GM12878 (cell line): ENCODE data around the gene UTP20. TPM values are rescaled to one million over a fixed set of nuclear protein-coding genes. Genes with fewer than 3 reads are reported as not detected.

Experiments used
- ATAC-seq: fragments of 200-7000 bp; cut with Tn5 transposase; 3 replicates; pipeline ENCODE4 v1.9.1; 2020; ENCODE audit warnings: mild to moderate bottlenecking, moderate library complexity
- BruUV-seq: library from RNA; stranded (reverse); fragments of 400-500 nt; replicated peaks from 2 replicates; lab custom pipeline; 2021; lab: Mats Ljungman, UMichigan
- CTCF ChIA-PET: fragments of 300-600 bp; sonication (Branson Sonifier 250); formaldehyde crosslinking; extraction: SDS; loops from one replicate; lab custom pipeline; 2021; ENCODE audit warnings: inconsistent platforms; lab: Yijun Ruan, JAX
- POLR2A ChIA-PET: fragments of 350-600 bp; formaldehyde crosslinking; extraction: SDS; loops from one replicate; lab custom pipeline; 2021; ENCODE audit warnings: inconsistent platforms; lab: Charles Lee
- RAD21 ChIA-PET: fragments of 300-600 bp; sonication (Branson Sonifier 250); formaldehyde crosslinking; loops from one replicate; lab custom pipeline; 2023; ENCODE audit warnings: antibody characterized with exemption; ENCODE audit not compliant: unreplicated experiment; lab: Charles Lee
- SMC1A ChIA-PET: fragments of 300-600 bp; sonication (Branson Sonifier 250); formaldehyde crosslinking; loops from one replicate; lab custom pipeline; 2023; ENCODE audit not compliant: unreplicated experiment, uncharacterized antibody; lab: Charles Lee
- DNase-seq: peaks from one replicate; pipeline ENCODE4 v3.0.0-alpha.2; 2011; ENCODE audit warnings: low read depth, low spot score
- FAIRE-seq: peaks from 3 replicates; lab custom pipeline; 2011; peaks lifted over from hg19 to GRCh38; lab: Jason Lieb, UNC
- H2AFZ ChIP-seq: 2 replicates; pipeline ENCODE4 v1.6.0; 2011; ENCODE audit warnings: low read depth, low read length, control low read depth; ENCODE audit not compliant: control insufficient read depth
- H3K27ac ChIP-seq: 2 replicates; pipeline ENCODE4 v1.5.1; 2011; ENCODE audit warnings: control low read depth; ENCODE audit not compliant: control insufficient read depth, insufficient read depth
- H3K27me3 ChIP-seq, 2 experiments: replicated peaks in 1 of 2; 2 replicates each; pipeline versions ENCODE4 v1.6.0 to v1.6.1; 2011; ENCODE audit warnings: low read length in 1 of 2; ENCODE audit not compliant: control insufficient read depth in 2 of 2, insufficient read depth in 2 of 2
- H3K36me3 ChIP-seq, 2 experiments: 2 replicates each; pipeline ENCODE4 v1.5.1; 2011; ENCODE audit warnings: low read length in 1 of 2; ENCODE audit not compliant: control insufficient read depth in 2 of 2, insufficient read depth in 2 of 2
- H3K4me1 ChIP-seq: 2 replicates; pipeline ENCODE4 v1.6.1; 2011; ENCODE audit warnings: mild to moderate bottlenecking, low read length, moderate library complexity, mixed read lengths; ENCODE audit not compliant: control insufficient read depth, insufficient read depth
- H3K4me2 ChIP-seq: 2 replicates; pipeline ENCODE4 v1.6.0; 2011; ENCODE audit warnings: control low read depth; ENCODE audit not compliant: control insufficient read depth, insufficient read depth
- H3K4me3 ChIP-seq: fragments of 200-600 bp; sonication (generic); 2 replicates; pipeline ENCODE4 v1.5.1; 2016
- H3K79me2 ChIP-seq: 2 replicates; pipeline ENCODE4 v1.6.0; 2011; ENCODE audit warnings: low read length; ENCODE audit not compliant: control insufficient read depth, insufficient read depth
- H3K9ac ChIP-seq: 2 replicates; pipeline ENCODE4 v1.8.0; 2011; ENCODE audit warnings: low read length, control low read depth, mixed read lengths; ENCODE audit not compliant: control insufficient read depth, insufficient read depth
- H3K9me3 ChIP-seq: replicated peaks from 3 replicates; pipeline ENCODE4 v1.5.1; 2011; ENCODE audit warnings: mild to moderate bottlenecking, low read length; ENCODE audit not compliant: control insufficient read depth, insufficient read depth
- H4K20me1 ChIP-seq: 2 replicates; pipeline ENCODE4 v1.6.0; 2011; ENCODE audit not compliant: control insufficient read depth, insufficient read depth
- BHLHE40 ChIP-seq, 2 experiments: fragments of 450-650 bp in 1 of 2; IDR thresholded peaks; 2 replicates each; pipeline ENCODE4 v1.6.1; 2011 to 2017; ENCODE audit warnings: low read depth in 2 of 2, borderline replicate concordance in 1 of 2, improper control_type of control experiment in 1 of 2, low read length in 1 of 2, mild to moderate bottlenecking in 1 of 2
- E2F4 ChIP-seq: IDR thresholded peaks from 2 replicates; pipeline ENCODE4 v1.6.1; 2012; ENCODE audit warnings: low read depth, low read length, improper control_type of control experiment
- ESRRA ChIP-seq: IDR thresholded peaks from 2 replicates; pipeline ENCODE4 v1.6.1; 2012; ENCODE audit warnings: mild to moderate bottlenecking, low read length, improper control_type of control experiment
- GATAD2B ChIP-seq: fragments of 450-650 bp; conservative IDR thresholded peaks from 2 replicates; pipeline ENCODE4 v1.6.1; 2017; ENCODE audit warnings: low read depth, mild to moderate bottlenecking, moderate library complexity
- HDAC6 ChIP-seq: fragments of 200-600 bp; sonication (generic); IDR thresholded peaks from one replicate; pipeline ENCODE4 v1.8.0; 2017; ENCODE audit warnings: antibody characterized with exemption; ENCODE audit not compliant: unreplicated experiment
- IRF4 ChIP-seq: IDR thresholded peaks from 2 replicates; pipeline ENCODE4 v1.6.1; 2011; ENCODE audit warnings: low read depth, low read length
- JUND ChIP-seq: IDR thresholded peaks from 2 replicates; pipeline ENCODE4 v1.6.1; 2012; ENCODE audit warnings: low read depth, mild to moderate bottlenecking, low read length, improper control_type of control experiment, moderate library complexity
- KAT2A ChIP-seq: conservative IDR thresholded peaks from 2 replicates; pipeline ENCODE4 v1.6.1; 2011; ENCODE audit warnings: low read depth, low read length; ENCODE audit not compliant: control insufficient read depth
- KLF5 ChIP-seq: fragments of 450-650 bp; IDR thresholded peaks from 2 replicates; pipeline ENCODE4 v1.6.1; 2014; ENCODE audit warnings: mild to moderate bottlenecking; ENCODE audit not compliant: partially characterized antibody
- MEF2A ChIP-seq: IDR thresholded peaks from 2 replicates; pipeline ENCODE4 v1.6.1; 2011; ENCODE audit warnings: low read depth, mild to moderate bottlenecking, low read length, moderate library complexity; ENCODE audit not compliant: insufficient read depth
- MLLT1 ChIP-seq: fragments of 450-650 bp; IDR thresholded peaks from 2 replicates; pipeline ENCODE4 v1.6.1; 2016; ENCODE audit warnings: mild to moderate bottlenecking
- PKNOX1 ChIP-seq: fragments of 450-650 bp; IDR thresholded peaks from 2 replicates; pipeline ENCODE4 v1.6.1; 2016; ENCODE audit warnings: mild to moderate bottlenecking
- POLR2A ChIP-seq: IDR thresholded peaks from 2 replicates; pipeline ENCODE4 v1.6.1; 2011; ENCODE audit warnings: low read depth, mild to moderate bottlenecking, low read length
- RAD21 ChIP-seq: IDR thresholded peaks from 2 replicates; pipeline ENCODE4 v1.6.1; 2011; ENCODE audit warnings: mild to moderate bottlenecking, low read depth, low read length, moderate library complexity; ENCODE audit not compliant: insufficient read depth
- SUPT20H ChIP-seq: IDR thresholded peaks from 2 replicates; pipeline ENCODE4 v1.6.1; 2011; ENCODE audit warnings: low read depth, mild to moderate bottlenecking, low read length, moderate library complexity, borderline replicate concordance; ENCODE audit not compliant: control insufficient read depth
- ZNF207 ChIP-seq: fragments of 450-650 bp; IDR thresholded peaks from 2 replicates; pipeline ENCODE4 v1.6.1; 2014; ENCODE audit warnings: antibody characterized with exemption, mild to moderate bottlenecking, borderline replicate concordance
- ZNF592 ChIP-seq: fragments of 450-650 bp; IDR thresholded peaks from 2 replicates; pipeline ENCODE4 v1.6.1; 2017; ENCODE audit warnings: mild to moderate bottlenecking, moderate library complexity
- WGBS: methylation state at CpG from one replicate; pipeline ENCODE4 v1.1.6; 2016; ENCODE audit warnings: low lambda C conversion rate; ENCODE audit not compliant: insufficient replicate concordance, insufficient coverage; ENCODE audit errors: missing lambda C conversion rate; 5-methylcytosine and 5-hydroxymethylcytosine counted together
- in situ Hi-C: fragments of 300-500 bp; cut with MboI; formaldehyde crosslinking; loops from 9 replicates; pipeline ENCODE4 v1.14.3; 2018; ENCODE audit warnings: mixed read lengths
- intact Hi-C: fragments of 100-400 bp; cut with micrococcal nuclease; formaldehyde crosslinking; loops from one replicate; pipeline ENCODE4 v1.14.2; 2022; ENCODE audit not compliant: unreplicated experiment
- polyA plus RNA-seq, 11 experiments: library from polyadenylated mRNA; depleted of rRNA in 4 of 11; unstranded in 6 of 11; stranded (reverse) in 5 of 11; fragments of >200 nt; fragmentation: Nextera tagmentation in 4 of 11; fragmentation: Illumina TruSeq in 1 of 11; extraction: Ambion mirVana in 4 of 11; extraction: Trizol in 1 of 11; gene quantifications; 1 replicate in 1 of 11; 2 replicates in 10 of 11; pipeline versions ENCODE4 v1.2.1 to v1.2.3, GENCODE V29; 2011 to 2016; ENCODE audit warnings: inconsistent platforms in 2 of 11, missing spikeins in 2 of 11, low read depth in 1 of 11
- total RNA-seq, 4 experiments: library from RNA; depleted of rRNA in 3 of 4; stranded (reverse); fragments of >200 nt in 3 of 4; fragmentation: Illumina TruSeq in 1 of 4; extraction: Trizol in 1 of 4; gene quantifications; 2 replicates each; pipeline versions ENCODE4 v1.2.1 to v1.2.3, GENCODE V29; 2013 to 2021

Gene UTP20
- total and polyA plus RNA-seq, 10 of the 15 experiments (the other 5 are each of a cell fraction or from before 2014, with no cell fraction given): 3.6 to 25.6 (median 16.7) TPM

GRCh38 chr12:101297661-101298060 is 17.8 kb downstream of the UTP20 start:
- Histone ChIP-seq H3K4me3 (no peak overlapping the region), H3K79me2 (no peaks in the 10 kb centered on the region), H3K9ac (no peak overlapping the region), H3K4me1 (no peaks in the 10 kb centered on the region), H3K27ac (no peak overlapping the region), H3K4me2 (no peak overlapping the region), H3K9me3 (no peaks in the 10 kb centered on the region), H2AFZ (no peak overlapping the region), H3K36me3 (peaks cover 4 to 16% of the 10 kb centered on the region in 2 experiments), H4K20me1 (no peaks in the 10 kb centered on the region; the same call in 1 of the 2 replicates), H3K27me3 (no peaks in the 10 kb centered on the region)
- intact Hi-C loops: no loop called here
- in situ Hi-C loops: no loop called here
- CTCF ChIA-PET: no interaction called here
- DNase-seq (no peak), FAIRE-seq (no peak), ATAC-seq (no peak)
- POLR2A ChIA-PET: no interaction called here
- RAD21 ChIA-PET: no interaction called here
- SMC1A ChIA-PET: no interaction called here
- 98% methylated on average over 4 of the region's 4 CpGs for WGBS
- BruUV-seq: no TSS peak
- no peak for TF ChIP-seq ESRRA
- TF ChIP-seq KAT2A: no peak
- TF ChIP-seq KLF5: no peak
- no peak for TF ChIP-seq GATAD2B
- TF ChIP-seq RAD21: no peak
- no peak for TF ChIP-seq MLLT1
- TF ChIP-seq ZNF207: no peak
- no peak for TF ChIP-seq SUPT20H
- TF ChIP-seq BHLHE40 (IDR thresholded peaks at IDR 0.05; ENCODE audit: borderline replicate concordance in 1 of 2, low read depth in 2 of 2, low read length in 1 of 2): no peak
- no peak for TF ChIP-seq ZNF592
- no peak for TF ChIP-seq PKNOX1
- no peak for TF ChIP-seq JUND
- no peak for TF ChIP-seq HDAC6
- no peak for TF ChIP-seq IRF4
- no peak for TF ChIP-seq E2F4
- no peak for TF ChIP-seq POLR2A
- TF ChIP-seq MEF2A: no peak
